Pancreas (tissue), 10 donors: ENCODE data around the gene SHISAL1. TPM values are rescaled to one million over a fixed set of nuclear protein-coding genes. Genes with fewer than 3 reads are reported as not detected.
A peak's percentile ranks its signal among the peaks of the same experiment; 100 is the strongest.

Experiments
- ATAC-seq, 4 donors: fragments of 200-7000 bp; cut with Tn5 transposase; one replicate each; pipeline versions ENCODE4 v1.8.0 to v1.9.1; 2020; ENCODE audit warnings: mild to moderate bottlenecking in 4 of 4, moderate library complexity in 4 of 4
- DNase-seq, 6 donors: peaks; one replicate each; pipeline ENCODE4 v3.0.0-alpha.2; 2020
- FAIRE-seq: peaks from 2 replicates; lab custom pipeline; 2012; peaks lifted over from hg19 to GRCh38; lab: Jason Lieb, UNC
- H3K27ac ChIP-seq, 4 donors: fragments of 200-600 bp; sonication (generic); 1 replicate in 3 of 4; 2 replicates in 1 of 4; pipeline versions ENCODE4 v1.5.0 to v1.8.0; 2020
- H3K27me3 ChIP-seq, 4 donors: fragments of 200-600 bp; one replicate each; pipeline ENCODE4 v1.8.0; 2021
- H3K36me3 ChIP-seq, 3 donors: fragments of 200-600 bp; sonication (generic) in 1 of 3; one replicate each; pipeline versions ENCODE4 v1.5.0 to v1.8.0; 2020 to 2021
- H3K4me1 ChIP-seq, 3 donors: fragments of 200-600 bp; one replicate each; pipeline ENCODE4 v1.8.0; 2021
- H3K4me3 ChIP-seq, 4 donors: fragments of 200-600 bp; sonication (generic) in 2 of 4; one replicate each; pipeline versions ENCODE4 v1.5.0 to v1.8.0; 2020 to 2021
- H3K9me3 ChIP-seq, 4 donors: fragments of 200-600 bp; one replicate each; pipeline ENCODE4 v1.8.0; 2021
- CTCF ChIP-seq, 4 donors: fragments of 200-600 bp; sonication (generic) in 3 of 4; IDR thresholded peaks; one replicate each; pipeline versions ENCODE4 v1.5.0 to v1.8.0; 2021; ENCODE audit warnings: antibody characterized with exemption in 4 of 4
- WGBS, 2 donors: extraction: QIAGEN DNeasy Blood & Tissue Kit; methylation state at CpG; one replicate each; pipeline ENCODE4 v1.1.7; 2013; 5-methylcytosine and 5-hydroxymethylcytosine counted together
- intact Hi-C, 3 donors: fragments of 100-400 bp; cut with DNase I; formaldehyde crosslinking; loops; one replicate each; pipeline versions ENCODE4 v1.11.1 to v1.14.2; 2022
- polyA plus RNA-seq, 2 donors: library from polyadenylated mRNA; stranded (reverse); fragments of 200-250 nt; gene quantifications; one replicate each; pipeline ENCODE4 v1.2.3, GENCODE V29; 2013
- total RNA-seq, 6 donors: library from RNA; stranded (reverse); fragmentation: NEBNext Ultra II Directional in 4 of 6; extraction: Animal tissue kit (Norgen Biotek cat#: 25700) in 4 of 6; gene quantifications; one replicate each; pipeline versions ENCODE4 v1.2.1 to v1.2.4, GENCODE V29; 2021 to 2023
- donor health status: healthy with polysubstance abuse.
- donor health status: DM: no; HTN: no; CAD: no; lungs with moderate emphysema.
- donor health status: DM: no; HTN: no; CAD: no.
- donor health status: control.
- donor health status: control.
- donor health status: Bipolar disorder and iron deficiency.
- donor health status: DM: yes; HTN: yes; CAD: no.
- donor health status: DM: no; HTN: no; CAD: no.
- donor health status: DM: no; HTN: no; CAD: no.
- donor health status: DM: yes; HTN: yes; CAD: no.

Gene SHISAL1
- total and polyA plus RNA-seq, 8 donors, result 0.35 to 1.3 (median 0.54) TPM

- no peak for ATAC-seq
- no peaks in the 10 kb centered on the region for H3K36me3 ChIP-seq
- intact Hi-C loops, result no loop called here
- H3K4me3 ChIP-seq, result no peak overlapping the region
- H3K27me3 ChIP-seq, result no peaks in the 10 kb centered on the region
- no peaks in the 10 kb centered on the region for H3K4me1 ChIP-seq
- no peaks in the 10 kb centered on the region for H3K9me3 ChIP-seq
- no peak for FAIRE-seq
- DNase-seq, result peak in 2 of 6 donors; percentile 39 to 41
- 72 to 80% methylated on average over 16 of the region's 16 CpGs for WGBS, 2 donors
- TF ChIP-seq CTCF (IDR thresholded peaks at IDR 0.05), result no peak
- no peak overlapping the region for H3K27ac ChIP-seq
Measured at GRCh38 chr22:44204739-44205515, 107.8 kb downstream of the SHISAL1 start.

GRCh38 chr22:44203203-44203602 lies 109.5 kb downstream of the SHISAL1 start:
- no peak for TF ChIP-seq CTCF (IDR thresholded peaks at IDR 0.05)
- no peaks in the 10 kb centered on the region for H3K36me3 ChIP-seq
- 38 to 60% methylated on average over 6 of the region's 6 CpGs for WGBS, 2 donors
- no peaks in the 10 kb centered on the region for H3K4me1 ChIP-seq
- H3K27me3 ChIP-seq, result no peaks in the 10 kb centered on the region
- ATAC-seq (no peak), DNase-seq (no peak), FAIRE-seq (no peak)
- H3K27ac ChIP-seq, result no peak overlapping the region
- intact Hi-C loops, result no loop called here
- no peak overlapping the region for H3K4me3 ChIP-seq
- no peaks in the 10 kb centered on the region for H3K9me3 ChIP-seq

GRCh38 chr22:44202261-44202789 lies 110.4 kb downstream of the SHISAL1 start:
- 64 to 67% methylated on average over 11 of the region's 11 CpGs for WGBS, 2 donors
- TF ChIP-seq CTCF (IDR thresholded peaks at IDR 0.05), result no peak
- no peaks in the 10 kb centered on the region for H3K9me3 ChIP-seq
- no peak overlapping the region for H3K27ac ChIP-seq
- no peak for FAIRE-seq
- ATAC-seq, result no peak
- H3K36me3 ChIP-seq, result no peaks in the 10 kb centered on the region
- H3K4me1 ChIP-seq, result no peaks in the 10 kb centered on the region
- no peaks in the 10 kb centered on the region for H3K27me3 ChIP-seq
- H3K4me3 ChIP-seq, result no peak overlapping the region
- peak in 1 of 6 donors; percentile 27 for DNase-seq
- intact Hi-C loops, result no loop called here

GRCh38 chr22:44201665-44202064 lies 111.1 kb downstream of the SHISAL1 start:
- WGBS, 2 donors, result 47 to 57% methylated on average over 12 of the region's 12 CpGs
- DNase-seq, result peak in 2 of 6 donors; percentile 36 to 52
- no peak for FAIRE-seq

More at GRCh38 chr22:44201665-44202064, 111.1 kb downstream of the SHISAL1 start:
- Histone ChIP-seq H3K27ac (no peak overlapping the region), H3K36me3 (no peaks in the 10 kb centered on the region), H3K4me3 (no peak overlapping the region), H3K9me3 (no peaks in the 10 kb centered on the region), H3K27me3 (no peaks in the 10 kb centered on the region), H3K4me1 (no peaks in the 10 kb centered on the region)
- TF ChIP-seq CTCF (IDR thresholded peaks at IDR 0.05), result no peak
- no peak for ATAC-seq
- intact Hi-C loops, result no loop called here
